Fibroblast of lung (primary cell): ENCODE measurements around the gene NUP133.
"Not testable (repeated sequence)": the region's sequence is repeated elsewhere in the genome, so short reads cannot be mapped to it uniquely, and the experiment has no call there.

Experiments used
- CTCF ChIP-seq, 2 donors: IDR thresholded peaks in 1 of 2; conservative IDR thresholded peaks in 1 of 2; 1 replicate in 1 of 2; 2 replicates in 1 of 2; pipeline ENCODE4 v1.5.1; 2011 to 2012; ENCODE audit warnings: low read length in 2 of 2, control low read depth in 1 of 2, inconsistent platforms in 1 of 2, low read depth in 1 of 2, mild to moderate bottlenecking in 1 of 2
- EZH2 ChIP-seq: IDR thresholded peaks from 2 replicates; pipeline ENCODE4 v1.5.1; 2012; ENCODE audit warnings: low read length, control low read depth, mild to moderate bottlenecking; ENCODE audit errors: missing control alignments

- TF ChIP-seq CTCF (conservative IDR thresholded peaks at IDR 0.05 in 1 of 2, IDR thresholded peaks at IDR 0.05 in 1 of 2; ENCODE audit: low read depth in 1 of 2, low read length in 2 of 2); EZH2: not testable (repeated sequence)
These were observed 113.6 kb downstream of the NUP133 start for GRCh38 chr1:229394517-229394916.
